Neuron (in vitro differentiated cells): ENCODE results near the gene MOK.
"Not testable (repeated sequence)": the region's sequence is repeated elsewhere in the genome, so short reads cannot be mapped to it uniquely, and the experiment has no call there.

ENCODE experiments used
- H2AFZ ChIP-seq: one replicate; pipeline ENCODE4 v1.6.1; 2013; ENCODE audit warnings: low read depth, mild to moderate bottlenecking, inconsistent platforms, low read length, moderate library complexity
- H3K27me3 ChIP-seq: one replicate; pipeline ENCODE4 v1.6.1; 2013; ENCODE audit warnings: low read length; ENCODE audit not compliant: insufficient read depth
- H3K36me3 ChIP-seq: one replicate; pipeline ENCODE4 v1.6.1; 2013; ENCODE audit warnings: low read length; ENCODE audit not compliant: insufficient read depth
- H3K4me1 ChIP-seq: one replicate; pipeline ENCODE4 v1.6.1; 2013; ENCODE audit warnings: low read length; ENCODE audit not compliant: insufficient read depth
- H3K4me3 ChIP-seq: 2 replicates; pipeline ENCODE4 v1.5.1; 2013; ENCODE audit warnings: mild to moderate bottlenecking, low read length, moderate library complexity
- H3K9me3 ChIP-seq: one replicate; pipeline ENCODE4 v1.6.1; 2013; ENCODE audit warnings: low read length

Gene MOK

GRCh38 chr14:102335163-102335562 is 30.2 kb upstream of the MOK start:
- H3K27me3 ChIP-seq, result no peaks in the 10 kb centered on the region
- H2AFZ ChIP-seq, result no peak overlapping the region
- no peak overlapping the region for H3K4me3 ChIP-seq
- H3K4me1 ChIP-seq, result no peaks in the 10 kb centered on the region
- peaks cover 57% of the 10 kb centered on the region for H3K36me3 ChIP-seq
- no peaks in the 10 kb centered on the region for H3K9me3 ChIP-seq

DNA sequence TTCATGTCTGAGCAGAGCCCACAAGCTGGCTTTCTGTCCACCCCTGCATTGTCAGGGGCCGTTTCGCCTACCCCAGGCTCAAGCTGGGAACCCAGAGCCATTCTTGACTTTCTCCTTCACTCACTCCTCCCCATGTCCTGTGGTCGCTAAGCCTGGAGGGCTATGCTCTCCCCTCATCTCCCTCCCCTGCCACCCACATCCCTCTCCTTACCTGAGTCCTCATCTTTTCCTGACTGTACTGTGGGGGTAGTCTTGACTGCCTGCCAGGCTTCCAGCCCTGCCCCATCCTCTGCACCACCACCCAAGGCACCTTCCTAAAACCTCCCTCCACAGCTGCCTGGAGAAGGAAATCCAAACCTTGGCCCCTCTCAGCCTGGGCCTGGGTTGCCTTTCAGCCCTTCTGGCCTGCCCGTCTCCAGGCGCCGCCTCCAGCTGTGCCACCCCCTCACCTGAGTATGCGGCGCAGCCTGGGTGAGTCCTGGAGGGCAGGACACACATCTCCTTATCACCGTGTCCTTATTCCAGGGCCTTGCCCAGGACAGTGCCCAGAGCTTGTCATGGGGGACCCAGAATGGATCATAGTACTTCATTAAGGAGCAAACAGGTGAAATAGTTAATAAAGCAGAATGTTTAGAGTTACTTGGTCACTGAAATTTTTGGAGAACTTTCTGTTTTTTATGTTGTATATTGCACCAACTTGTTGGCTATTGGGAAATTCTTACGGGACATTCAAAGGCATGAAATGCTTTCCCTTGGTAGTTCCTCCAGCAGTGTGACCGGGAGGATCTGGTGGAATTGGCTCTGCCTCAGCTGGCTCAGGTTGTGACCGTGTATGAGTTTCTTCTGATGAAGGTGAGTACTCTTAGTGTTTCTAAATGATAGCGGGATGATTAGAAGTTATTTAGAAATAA is 29.1 kb upstream of the MOK start:
- no peak overlapping the region for H3K4me3 ChIP-seq
- H2AFZ ChIP-seq, result no peak overlapping the region
- H3K36me3 ChIP-seq, result peaks cover 55% of the 10 kb centered on the region
- no peaks in the 10 kb centered on the region for H3K4me1 ChIP-seq
- H3K9me3 ChIP-seq, result no peaks in the 10 kb centered on the region
- no peaks in the 10 kb centered on the region for H3K27me3 ChIP-seq

- H3K36me3 ChIP-seq, result peaks cover 50% of the 10 kb centered on the region
- H3K9me3 ChIP-seq, result no peaks in the 10 kb centered on the region
Observed at GRCh38 chr14:102333390-102333789, 28.4 kb upstream of the MOK start.

DNA sequence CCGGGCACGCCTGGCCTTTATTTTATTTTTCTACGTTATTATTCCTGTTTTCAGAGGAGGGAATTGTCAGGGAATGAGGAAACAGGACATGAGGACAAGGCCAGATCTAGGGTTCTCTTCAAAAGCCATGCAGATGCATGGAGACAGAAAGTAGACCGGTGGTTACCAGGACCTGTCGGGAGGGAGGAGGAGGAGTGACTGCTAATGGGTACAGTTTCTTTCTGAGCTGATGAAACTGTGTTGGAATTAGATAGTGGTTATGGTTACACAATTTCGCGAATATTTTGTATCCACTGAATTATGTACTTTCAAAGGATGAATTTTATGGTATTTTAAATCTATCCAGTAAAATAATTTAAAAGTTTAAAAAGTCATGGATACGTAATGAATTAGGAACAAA is 25.8 kb upstream of the MOK start:
- no peaks in the 10 kb centered on the region for H3K9me3 ChIP-seq
- no peak overlapping the region for H2AFZ ChIP-seq
- H3K27me3 ChIP-seq, result no peaks in the 10 kb centered on the region
- H3K36me3 ChIP-seq, result peaks cover 36% of the 10 kb centered on the region
- H3K4me1 ChIP-seq, result no peaks in the 10 kb centered on the region
- H3K4me3 ChIP-seq, result no peak overlapping the region

More at GRCh38 chr14:102333390-102333789, 28.4 kb upstream of the MOK start:
- Histone ChIP-seq H3K27me3 (no peaks in the 10 kb centered on the region), H3K4me3 (no peak overlapping the region), H3K4me1 (no peaks in the 10 kb centered on the region), H2AFZ (no peak overlapping the region)

GRCh38 chr14:102329381-102329780 is 24.4 kb upstream of the MOK start:
- H3K4me3 ChIP-seq, H3K4me1 ChIP-seq, H3K9me3 ChIP-seq, H2AFZ ChIP-seq, H3K27me3 ChIP-seq: not testable (repeated sequence)
- peaks cover 26% of the 10 kb centered on the region for H3K36me3 ChIP-seq

DNA sequence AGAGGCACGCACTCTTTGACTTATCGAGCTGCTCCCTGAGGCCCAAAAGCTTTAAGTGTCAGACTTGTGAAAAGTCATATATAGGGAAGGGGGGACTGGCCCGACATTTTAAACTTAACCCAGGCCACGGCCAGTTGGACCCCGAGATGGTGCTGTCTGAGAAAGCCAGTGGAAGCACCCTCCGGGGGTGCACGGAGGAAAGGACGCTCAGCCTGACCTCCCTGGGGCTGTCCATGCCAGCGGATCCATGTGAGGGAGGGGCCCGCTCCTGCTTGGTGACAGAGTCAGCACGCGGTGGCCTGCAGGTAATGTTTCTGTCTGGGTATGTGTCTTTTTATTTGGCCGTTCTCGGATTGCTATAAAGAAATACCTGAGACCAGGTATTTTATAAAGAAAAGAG is 21.6 kb upstream of the MOK start:
- H3K36me3 ChIP-seq, result peaks cover 6% of the 10 kb centered on the region
- no peak overlapping the region for H2AFZ ChIP-seq
- H3K4me3 ChIP-seq, result no peak overlapping the region
- H3K27me3 ChIP-seq, result no peaks in the 10 kb centered on the region
- H3K9me3 ChIP-seq, result no peaks in the 10 kb centered on the region
- no peaks in the 10 kb centered on the region for H3K4me1 ChIP-seq

GRCh38 chr14:102325791-102326345 is 20.9 kb upstream of the MOK start:
- Histone ChIP-seq H2AFZ (no peak overlapping the region), H3K4me1 (peaks cover under 1% of the 10 kb centered on the region), H3K27me3 (no peaks in the 10 kb centered on the region), H3K36me3 (peaks cover 5% of the 10 kb centered on the region), H3K9me3 (no peaks in the 10 kb centered on the region), H3K4me3 (no peak overlapping the region)

DNA sequence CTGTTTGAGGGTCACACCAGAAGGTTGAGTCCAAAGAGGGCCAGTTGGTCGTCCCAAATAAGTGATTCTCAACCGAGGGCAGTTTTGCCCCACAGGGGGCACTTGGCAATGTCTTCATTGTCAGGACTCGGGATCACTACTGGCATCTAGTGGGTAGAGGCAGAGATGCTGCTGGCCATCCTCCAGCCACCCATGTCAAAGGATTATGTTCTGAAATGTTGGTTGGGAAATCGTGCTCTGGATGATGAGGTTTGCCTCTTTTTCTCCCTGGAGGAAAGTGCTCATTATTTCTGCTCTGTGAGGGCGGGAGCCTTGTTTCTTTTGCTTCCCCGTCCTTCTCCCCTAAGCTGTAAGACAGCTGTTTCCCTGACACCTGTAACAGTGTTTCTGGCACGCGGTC is 18.1 kb upstream of the MOK start:
- no peaks in the 10 kb centered on the region for H3K27me3 ChIP-seq
- peaks cover 5% of the 10 kb centered on the region for H3K36me3 ChIP-seq
- no peaks in the 10 kb centered on the region for H3K9me3 ChIP-seq
- H2AFZ ChIP-seq, result no peak overlapping the region
- H3K4me3 ChIP-seq, result no peak overlapping the region
- peaks cover 13% of the 10 kb centered on the region for H3K4me1 ChIP-seq

GRCh38 chr14:102321456-102322422 is 16.8 kb upstream of the MOK start:
- no peak overlapping the region for H2AFZ ChIP-seq
- H3K27me3 ChIP-seq, result no peaks in the 10 kb centered on the region
- H3K4me3 ChIP-seq, result no peak overlapping the region
- peaks cover 13% of the 10 kb centered on the region for H3K4me1 ChIP-seq
- H3K36me3 ChIP-seq, result peaks cover 5% of the 10 kb centered on the region
- no peaks in the 10 kb centered on the region for H3K9me3 ChIP-seq

DNA sequence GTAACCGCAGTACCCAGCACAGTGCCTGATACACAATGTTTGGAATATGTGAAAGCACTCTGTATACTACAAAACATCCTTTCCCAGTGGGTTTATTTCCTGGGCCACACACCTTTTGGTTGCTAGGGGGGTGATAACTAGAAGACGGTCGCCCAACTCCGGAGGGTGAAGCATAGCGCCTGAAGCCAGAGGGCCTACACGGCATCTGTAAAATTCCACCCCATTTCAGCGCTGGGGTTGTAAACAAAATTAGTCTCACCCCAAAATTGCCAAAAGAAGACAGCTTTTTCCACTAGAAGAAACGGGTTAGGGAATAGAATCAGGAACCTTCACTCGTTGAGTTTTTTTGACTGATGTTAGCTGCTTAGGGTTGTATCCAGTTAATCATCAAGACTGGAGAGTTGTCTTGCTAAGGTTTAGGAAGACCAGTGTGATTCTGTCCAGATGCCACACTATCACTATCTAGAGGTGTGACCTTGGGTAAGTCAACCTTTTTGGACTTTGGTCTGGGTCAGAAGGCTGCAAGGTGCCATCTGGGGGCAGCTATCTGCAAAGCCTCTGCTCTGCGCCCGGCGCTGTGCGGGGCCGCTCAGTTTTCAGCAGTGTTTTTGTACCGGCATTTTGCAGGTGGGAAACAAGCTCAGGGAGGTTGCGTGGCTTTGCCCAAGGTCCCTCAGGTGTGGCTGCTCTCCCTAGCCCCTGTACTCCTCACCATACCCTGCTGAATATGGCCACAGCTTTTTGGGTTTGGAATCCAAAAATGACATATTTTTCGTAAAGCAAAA is 15.9 kb upstream of the MOK start:
- Histone ChIP-seq H3K9me3 (no peaks in the 10 kb centered on the region), H3K27me3 (no peaks in the 10 kb centered on the region), H3K36me3 (peaks cover 3% of the 10 kb centered on the region), H3K4me1 (peaks cover 13% of the 10 kb centered on the region), H3K4me3 (peak overlapping the region; percentile 80), H2AFZ (no peak overlapping the region)

- Histone ChIP-seq H3K4me1 (peaks cover 16% of the 10 kb centered on the region), H3K4me3 (peak overlapping the region; percentile 80), H3K27me3 (no peaks in the 10 kb centered on the region), H3K36me3 (no peaks in the 10 kb centered on the region), H3K9me3 (no peaks in the 10 kb centered on the region), H2AFZ (peak overlapping the region; percentile 12)
Observed at GRCh38 chr14:102320033-102320660, 15.2 kb upstream of the MOK start.
